Suprapubic skin (tissue), 4 donors: Measurements from ENCODE around the gene ANKRD24. TPM values are rescaled to one million over a fixed set of nuclear protein-coding genes. Genes with fewer than 3 reads are reported as not detected.

Experiments used
- DNase-seq, 2 donors: peaks; one replicate each; pipeline ENCODE4 v3.0.0-alpha.2; 2019; ENCODE audit warnings: low spot score in 2 of 2
- H3K27ac ChIP-seq: fragments of 200-600 bp; sonication (generic); one replicate; pipeline ENCODE4 v1.5.1; 2019
- H3K27me3 ChIP-seq: fragments of 200-600 bp; sonication (generic); one replicate; pipeline ENCODE4 v1.5.1; 2019
- H3K36me3 ChIP-seq: fragments of 200-600 bp; sonication (generic); one replicate; pipeline ENCODE4 v1.5.1; 2019
- H3K4me1 ChIP-seq: fragments of 200-600 bp; sonication (generic); one replicate; pipeline ENCODE4 v1.5.1; 2019
- H3K4me3 ChIP-seq: fragments of 200-600 bp; sonication (generic); one replicate; pipeline ENCODE4 v1.5.1; 2019; ENCODE audit warnings: mild to moderate bottlenecking
- H3K9me3 ChIP-seq: fragments of 200-600 bp; sonication (generic); one replicate; pipeline ENCODE4 v1.5.1; 2019
- CTCF ChIP-seq, 2 donors: fragments of 200-600 bp in 1 of 2; fragments of 450-650 bp in 1 of 2; sonication (generic) in 1 of 2; IDR thresholded peaks; one replicate each; pipeline ENCODE4 v1.5.1; 2016 to 2019; ENCODE audit warnings: antibody characterized with exemption in 2 of 2, mild to moderate bottlenecking in 1 of 2, moderate library complexity in 1 of 2
- EP300 ChIP-seq: sonication (generic); formaldehyde crosslinking; IDR thresholded peaks from one replicate; pipeline ENCODE4 v1.6.1; 2017; ENCODE audit warnings: antibody characterized with exemption
- POLR2A ChIP-seq, 2 donors: fragments of 450-650 bp; IDR thresholded peaks; one replicate each; pipeline ENCODE4 v1.6.1; 2017; ENCODE audit warnings: antibody characterized with exemption in 2 of 2, mild to moderate bottlenecking in 2 of 2, moderate library complexity in 2 of 2
- POLR2AphosphoS5 ChIP-seq, 3 donors: sonication (generic); formaldehyde crosslinking; IDR thresholded peaks; one replicate each; pipeline ENCODE4 v1.6.1; 2017; ENCODE audit warnings: antibody characterized with exemption in 3 of 3
- WGBS: methylation state at CpG from one replicate; pipeline ENCODE4 v1.1.5; 2018; 5-methylcytosine and 5-hydroxymethylcytosine counted together
- total RNA-seq, 4 donors: library from RNA; depleted of rRNA; stranded (reverse); fragments of >200 nt; gene quantifications; one replicate each; pipeline ENCODE4 v1.1.0, GENCODE V29; 2016

ANKRD24 gene
- total RNA-seq, 4 donors from 2014 or later: 0.44 to 0.87 (median 0.54) TPM

- Histone ChIP-seq H3K36me3 (peaks cover 34% of the 10 kb centered on the region), H3K27ac (peak within 1 kb of the TSS; percentile 98), H3K9me3 (no peaks in the 10 kb centered on the region), H3K4me3 (peak within 1 kb of the TSS; percentile 72), H3K27me3 (no peaks in the 10 kb centered on the region), H3K4me1 (peaks cover 13% of the 10 kb centered on the region)
- WGBS: 0% methylated on average over 40 of the region's 45 CpGs
- peak; percentile 11 to 94 (median 94) for TF ChIP-seq POLR2AphosphoS5 (IDR thresholded peaks at IDR 0.05)
- TF ChIP-seq POLR2A (IDR thresholded peaks at IDR 0.05): peak in 1 of 2 donors; percentile 30
- TF ChIP-seq CTCF (IDR thresholded peaks at IDR 0.05): peak in 1 of 2 donors; percentile 28
- TF ChIP-seq EP300: no peak
- DNase-seq: peak; percentile 99
These were observed 64.5 kb downstream of the ANKRD24 start, which contains the start of gene YJU2 for GRCh38 chr19:4246767-4247593. Gene YJU2 (plus strand): TSS chr19:4247080. CDS start chr19:4247147, 67 bp downstream.

DNA sequence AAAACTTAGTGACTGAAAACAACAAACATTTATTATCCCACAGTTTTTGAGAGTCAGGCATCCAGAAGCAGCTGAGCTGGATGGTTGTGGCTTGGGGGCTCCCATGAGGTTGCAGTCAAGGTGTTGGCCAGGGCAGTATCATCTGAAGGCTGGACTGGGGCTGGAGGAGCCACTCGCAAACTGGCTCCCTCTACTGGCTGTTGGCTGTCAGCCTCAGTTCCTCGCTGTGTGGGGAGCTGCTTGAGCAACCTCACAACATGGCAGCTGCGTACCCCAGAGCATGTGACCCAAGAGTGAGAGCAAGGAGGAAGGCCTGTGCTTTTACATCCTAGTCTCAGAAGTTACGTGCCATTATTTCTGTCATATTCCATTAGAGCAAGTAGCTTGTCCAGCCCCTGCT lies 74.1 kb downstream of the ANKRD24 start:
- Histone ChIP-seq H3K27ac (no peak overlapping the region), H3K4me1 (no peaks in the 10 kb centered on the region), H3K9me3 (no peaks in the 10 kb centered on the region), H3K27me3 (no peaks in the 10 kb centered on the region), H3K36me3 (peaks cover 99% of the 10 kb centered on the region), H3K4me3 (no peak overlapping the region)
- no peak for DNase-seq
- WGBS: 90% methylated on average over 4 of the region's 4 CpGs
- TF ChIP-seq EP300: no peak
- TF ChIP-seq CTCF (IDR thresholded peaks at IDR 0.05): no peak
- TF ChIP-seq POLR2AphosphoS5 (IDR thresholded peaks at IDR 0.05): no peak
- TF ChIP-seq POLR2A (IDR thresholded peaks at IDR 0.05): no peak

- no peak overlapping the region for H3K27ac ChIP-seq
- no peak for TF ChIP-seq POLR2A (IDR thresholded peaks at IDR 0.05)
- no peak for TF ChIP-seq EP300
- TF ChIP-seq CTCF (IDR thresholded peaks at IDR 0.05): no peak
- TF ChIP-seq POLR2AphosphoS5 (IDR thresholded peaks at IDR 0.05): no peak
- DNase-seq: no peak
- H3K36me3 ChIP-seq: peaks cover 99% of the 10 kb centered on the region
- no peaks in the 10 kb centered on the region for H3K9me3 ChIP-seq
- H3K4me1 ChIP-seq: no peaks in the 10 kb centered on the region
- H3K27me3 ChIP-seq: no peaks in the 10 kb centered on the region
- 84% methylated on average over 6 of the region's 6 CpGs for WGBS
- H3K4me3 ChIP-seq: no peak overlapping the region
These were observed 74.5 kb downstream of the ANKRD24 start for GRCh38 chr19:4257025-4257424.

DNA sequence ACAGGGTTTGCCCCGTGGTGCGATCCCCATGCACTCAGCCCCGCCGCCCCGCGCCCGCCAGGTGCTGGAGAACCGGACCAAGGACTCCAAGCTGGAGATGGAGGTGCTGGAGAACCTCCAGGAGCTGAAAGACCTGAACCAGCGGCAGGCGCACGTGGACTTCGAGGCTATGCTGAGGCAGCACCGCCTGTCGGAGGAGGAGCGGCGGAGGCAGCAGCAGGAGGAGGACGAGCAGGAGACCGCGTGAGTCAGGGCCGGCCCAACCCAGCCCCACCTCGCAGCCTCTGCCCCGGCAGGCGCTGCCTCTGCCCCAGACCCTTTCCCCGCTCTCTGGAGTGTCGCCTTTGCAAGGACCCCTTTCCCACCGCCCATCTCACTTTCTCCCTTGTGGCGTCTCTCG lies 75.7 kb downstream of the ANKRD24 start:
- no peak for DNase-seq
- 90% methylated on average over 18 of the region's 28 CpGs for WGBS
- no peaks in the 10 kb centered on the region for H3K4me1 ChIP-seq
- no peaks in the 10 kb centered on the region for H3K9me3 ChIP-seq
- no peak overlapping the region for H3K4me3 ChIP-seq
- no peak overlapping the region for H3K27ac ChIP-seq
- peaks cover 99% of the 10 kb centered on the region for H3K36me3 ChIP-seq
- no peaks in the 10 kb centered on the region for H3K27me3 ChIP-seq
- TF ChIP-seq POLR2A (IDR thresholded peaks at IDR 0.05): no peak
- no peak for TF ChIP-seq CTCF (IDR thresholded peaks at IDR 0.05)
- no peak for TF ChIP-seq POLR2AphosphoS5 (IDR thresholded peaks at IDR 0.05)
- TF ChIP-seq EP300: no peak

DNA sequence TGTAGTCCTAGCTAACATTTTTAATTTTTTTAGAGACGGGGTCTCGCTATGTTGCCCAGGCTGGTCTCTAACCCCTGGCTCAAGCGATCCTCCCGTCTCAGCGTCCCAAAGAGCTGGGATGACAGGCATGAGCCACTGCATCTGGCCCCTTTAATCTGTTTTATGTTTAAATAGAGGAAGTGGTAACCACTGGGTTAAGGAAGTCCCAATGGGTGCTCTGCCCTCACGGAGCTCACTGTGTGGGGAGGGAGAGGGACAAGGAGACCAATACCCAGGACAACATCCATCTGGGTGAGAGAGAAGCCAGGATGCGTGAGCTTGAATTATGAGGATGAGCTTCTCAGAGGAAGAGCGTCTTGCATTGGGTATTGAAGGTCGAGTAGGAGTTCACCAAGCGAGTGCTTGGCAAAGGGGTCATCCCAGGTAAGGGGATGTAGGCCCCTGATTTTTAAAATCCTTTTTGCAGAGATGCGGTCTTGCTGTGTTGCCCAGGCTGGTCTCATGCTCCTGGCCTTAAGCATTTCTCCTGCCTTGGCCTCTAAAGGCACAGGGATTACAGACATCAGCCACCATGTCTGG lies 78.2 kb downstream of the ANKRD24 start:
- no peak for TF ChIP-seq POLR2A (IDR thresholded peaks at IDR 0.05)
- TF ChIP-seq POLR2AphosphoS5 (IDR thresholded peaks at IDR 0.05): no peak
- TF ChIP-seq CTCF (IDR thresholded peaks at IDR 0.05): no peak
- TF ChIP-seq EP300: no peak
- H3K4me1 ChIP-seq: no peaks in the 10 kb centered on the region
- H3K36me3 ChIP-seq: peaks cover 96% of the 10 kb centered on the region
- H3K9me3 ChIP-seq: no peaks in the 10 kb centered on the region
- H3K27ac ChIP-seq: no peak overlapping the region
- WGBS: 90% methylated on average over 11 of the region's 11 CpGs
- no peaks in the 10 kb centered on the region for H3K27me3 ChIP-seq
- no peak for DNase-seq
- no peak overlapping the region for H3K4me3 ChIP-seq
